HepG2 (cell line): ENCODE data around the gene VWA2. TPM values are rescaled to one million over a fixed set of nuclear protein-coding genes. Genes with fewer than 3 reads are reported as not detected.

Source experiments
- ATAC-seq: fragments of 200-7000 bp; cut with Tn5 transposase; 3 replicates; pipeline ENCODE4 v1.9.1; 2020; ENCODE audit warnings: mild to moderate bottlenecking, moderate library complexity
- BruUV-seq: library from RNA; stranded (reverse); fragments of 400-500 nt; replicated peaks from 2 replicates; lab custom pipeline; 2021; lab: Mats Ljungman, UMichigan
- CTCF ChIA-PET: fragments of 300-600 bp; formaldehyde crosslinking; extraction: SDS; loops from one replicate; lab custom pipeline; 2021; ENCODE audit warnings: low total read pairs, inconsistent platforms, low intra/inter-chr PET ratio; lab: Yijun Ruan, JAX
- POLR2A ChIA-PET: fragments of 350-600 bp; sonication (Branson Sonifier 250); formaldehyde crosslinking; loops from one replicate; lab custom pipeline; 2020; ENCODE audit warnings: antibody characterized with exemption, inconsistent platforms; lab: Yijun Ruan, JAX
- DNase-seq: peaks from one replicate; pipeline ENCODE4 v3.0.0-alpha.2; 2015; ENCODE audit warnings: low spot score
- FAIRE-seq: peaks from 3 replicates; lab custom pipeline; 2011; peaks lifted over from hg19 to GRCh38; lab: Jason Lieb, UNC
- H2AFZ ChIP-seq: one replicate; pipeline ENCODE4 v1.6.1; 2011; ENCODE audit warnings: low read length, inconsistent platforms
- H3K27ac ChIP-seq: fragments of 300-600 bp; 3 replicates; pipeline ENCODE4 v1.8.0; 2011; ENCODE audit warnings: mixed run types, mild to moderate bottlenecking, mixed read lengths, low read length, inconsistent platforms; ENCODE audit not compliant: insufficient read depth; ENCODE audit errors: extremely low read length
- H3K27me3 ChIP-seq, 2 experiments: fragments of 200-600 bp in 1 of 2; 2 replicates in 1 of 2; 3 replicates in 1 of 2; pipeline versions ENCODE4 v1.6.0 to v1.8.0; 2011; ENCODE audit warnings: low read length in 2 of 2, mild to moderate bottlenecking in 2 of 2, moderate library complexity in 2 of 2, inconsistent platforms in 1 of 2; ENCODE audit not compliant: insufficient read depth in 2 of 2, control insufficient read depth in 1 of 2
- H3K36me3 ChIP-seq, 2 experiments: fragments of 200-600 bp in 1 of 2; replicated peaks in 1 of 2; 2 replicates in 1 of 2; 3 replicates in 1 of 2; pipeline versions ENCODE4 v1.5.1 to v1.8.0; 2011; ENCODE audit warnings: low read length in 2 of 2, inconsistent platforms in 1 of 2; ENCODE audit not compliant: insufficient read depth in 2 of 2, control insufficient read depth in 1 of 2
- H3K4me1 ChIP-seq: 2 replicates; pipeline ENCODE4 v1.5.1; 2012; ENCODE audit warnings: low read length, inconsistent platforms; ENCODE audit not compliant: insufficient read depth
- H3K4me2 ChIP-seq: 2 replicates; pipeline ENCODE4 v1.6.0; 2011; ENCODE audit warnings: low read depth, low read length, inconsistent platforms
- H3K4me3 ChIP-seq, 3 experiments: fragments of 200-600 bp in 1 of 3; sonication (generic), shearing (Covaris generic) in 1 of 3; replicated peaks in 1 of 3; 2 replicates each; pipeline ENCODE4 v1.5.1; 2011 to 2016; ENCODE audit warnings: low read length in 3 of 3, inconsistent platforms in 2 of 3, low read depth in 2 of 3, mild to moderate bottlenecking in 2 of 3, control low read depth in 1 of 3, mixed read lengths in 1 of 3; ENCODE audit not compliant: insufficient read depth in 1 of 3
- H3K79me2 ChIP-seq: one replicate; pipeline ENCODE4 v1.6.1; 2011; ENCODE audit warnings: low read length, inconsistent platforms; ENCODE audit not compliant: insufficient read depth
- H3K9ac ChIP-seq: 2 replicates; pipeline ENCODE4 v1.6.0; 2011; ENCODE audit warnings: mild to moderate bottlenecking, low read depth, low read length, inconsistent platforms; ENCODE audit not compliant: insufficient read depth
- H3K9me3 ChIP-seq: 2 replicates; pipeline ENCODE4 v1.5.1; 2012; ENCODE audit warnings: mild to moderate bottlenecking, low read length
- H4K20me1 ChIP-seq: 2 replicates; pipeline ENCODE4 v1.6.0; 2011; ENCODE audit warnings: inconsistent platforms, mild to moderate bottlenecking, low read length, moderate library complexity; ENCODE audit not compliant: insufficient read depth
- ARID2 ChIP-seq: sonication (generic); formaldehyde crosslinking; IDR thresholded peaks from 2 replicates; pipeline ENCODE4 v1.8.1; 2022; ENCODE audit warnings: mild to moderate bottlenecking, missing genetic modification reagents, borderline replicate concordance
- GTF2F1 ChIP-seq: fragments of 150-350 bp; IDR thresholded peaks from 2 replicates; pipeline ENCODE4 v1.6.1; 2014; ENCODE audit warnings: low read length
- HMG20A ChIP-seq: IDR thresholded peaks from 2 replicates; pipeline ENCODE4 v1.6.1; 2016; ENCODE audit warnings: borderline replicate concordance
- MBNL3 ChIP-seq: fragments of 250-450 bp; sonication (Bioruptor Pico); conservative IDR thresholded peaks from 2 replicates; pipeline ENCODE4 v1.8.0; 2022; ENCODE audit warnings: mild to moderate bottlenecking, inconsistent platforms
- MLX ChIP-seq: IDR thresholded peaks from 2 replicates; pipeline ENCODE4 v1.6.1; 2016
- NFKBIZ ChIP-seq: IDR thresholded peaks from 2 replicates; pipeline ENCODE4 v1.6.1; 2018; ENCODE audit warnings: missing genetic modification reagents, missing compliant biosample characterization
- TFDP1 ChIP-seq: IDR thresholded peaks from 2 replicates; pipeline ENCODE4 v1.6.1; 2016; ENCODE audit warnings: missing compliant biosample characterization, missing genetic modification reagents, borderline replicate concordance
- ZBTB43 ChIP-seq: sonication (generic); formaldehyde crosslinking; conservative IDR thresholded peaks from 2 replicates; pipeline ENCODE4 v1.4.0; 2020; ENCODE audit warnings: missing genetic modification reagents
- ZFP90 ChIP-seq: sonication (generic); formaldehyde crosslinking; IDR thresholded peaks from 2 replicates; pipeline ENCODE4 v1.8.0; 2022; ENCODE audit warnings: missing genetic modification reagents, mild to moderate bottlenecking, inconsistent platforms, borderline replicate concordance
- ZNF350 ChIP-seq: sonication (generic); formaldehyde crosslinking; IDR thresholded peaks from 2 replicates; pipeline ENCODE4 v1.4.0; 2020; ENCODE audit warnings: mild to moderate bottlenecking, low read depth, missing genetic modification reagents, borderline replicate concordance
- ZNF672 ChIP-seq: sonication (generic); formaldehyde crosslinking; IDR thresholded peaks from 2 replicates; pipeline ENCODE4 v1.8.1; 2022; ENCODE audit warnings: missing genetic modification reagents
- ZNF7 ChIP-seq: IDR thresholded peaks from 2 replicates; pipeline ENCODE4 v1.6.1; 2016; ENCODE audit warnings: missing biosample characterization, missing genetic modification reagents
- WGBS: methylation state at CpG from one replicate; pipeline ENCODE4 v1.1.6; 2017; ENCODE audit warnings: low lambda C conversion rate; 5-methylcytosine and 5-hydroxymethylcytosine counted together
- in situ Hi-C: cut with HindIII; loops from 2 replicates; pipeline ENCODE4 v1.10.0; 2017; ENCODE audit warnings: low pct_unique_long_range_greater_than_20kb; ENCODE audit not compliant: extremely low pct_ligation_motif_present
- intact Hi-C: fragments of 100-400 bp; cut with micrococcal nuclease; formaldehyde crosslinking; loops from one replicate; pipeline ENCODE4 v1.10.0; 2022; ENCODE audit not compliant: unreplicated experiment
- polyA plus RNA-seq, 8 experiments: library from polyadenylated mRNA; depleted of rRNA in 3 of 8; stranded (reverse) in 7 of 8; unstranded in 1 of 8; fragments of >200 nt; fragmentation: Illumina TruSeq in 4 of 8; extraction: Trizol in 4 of 8; gene quantifications; 2 replicates each; pipeline versions ENCODE4 v1.2.1 to v1.2.3, GENCODE V29; 2011 to 2016; ENCODE audit warnings: low read depth in 4 of 8, missing spikeins in 1 of 8, mixed read lengths in 1 of 8; ENCODE audit not compliant: insufficient read depth in 1 of 8
- total RNA-seq, 5 experiments: library from RNA; depleted of rRNA; stranded (reverse); fragments of >200 nt; fragmentation: Illumina TruSeq; extraction: Trizol; gene quantifications; 2 replicates each; pipeline ENCODE4 v1.2.3, GENCODE V29; 2016; ENCODE audit warnings: low read depth in 1 of 5
- TF ChIP-seq, protein P1 (sequence below): sonication (generic); formaldehyde crosslinking; IDR thresholded peaks from 2 replicates; pipeline ENCODE4 v1.4.0; 2020; ENCODE audit warnings: missing genetic modification reagents
- TF ChIP-seq, protein P2 (sequence below): sonication (generic); formaldehyde crosslinking; IDR thresholded peaks from 2 replicates; pipeline ENCODE4 v1.4.0; 2020; ENCODE audit warnings: low read depth, missing genetic modification reagents

The VWA2 gene
- total and polyA plus RNA-seq, 2 of the 13 experiments (the other 11 are each of a cell fraction or from before 2014, with no cell fraction given): not detected

DNA sequence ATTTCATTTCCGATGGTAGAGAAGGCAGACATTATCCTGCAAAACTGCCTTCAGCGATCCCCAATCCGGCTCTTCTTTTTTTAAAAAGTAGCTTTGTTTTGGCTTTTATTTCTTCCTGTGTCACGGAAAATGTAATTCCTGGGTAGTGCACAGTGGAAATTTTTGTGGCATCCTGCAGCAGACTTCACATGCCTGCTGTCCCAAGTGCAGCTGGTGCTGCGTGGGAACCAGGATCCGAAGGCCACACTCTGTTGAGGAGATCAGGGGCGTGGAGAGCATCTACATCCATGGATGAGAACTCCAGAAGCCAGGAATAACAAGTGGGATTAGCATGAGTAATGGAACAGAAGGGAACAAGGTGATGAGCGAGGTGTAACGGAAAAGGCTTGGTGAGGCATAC is 4.6 kb downstream of the VWA2 start (continued):
- TF ChIP-seq, protein P1, sequence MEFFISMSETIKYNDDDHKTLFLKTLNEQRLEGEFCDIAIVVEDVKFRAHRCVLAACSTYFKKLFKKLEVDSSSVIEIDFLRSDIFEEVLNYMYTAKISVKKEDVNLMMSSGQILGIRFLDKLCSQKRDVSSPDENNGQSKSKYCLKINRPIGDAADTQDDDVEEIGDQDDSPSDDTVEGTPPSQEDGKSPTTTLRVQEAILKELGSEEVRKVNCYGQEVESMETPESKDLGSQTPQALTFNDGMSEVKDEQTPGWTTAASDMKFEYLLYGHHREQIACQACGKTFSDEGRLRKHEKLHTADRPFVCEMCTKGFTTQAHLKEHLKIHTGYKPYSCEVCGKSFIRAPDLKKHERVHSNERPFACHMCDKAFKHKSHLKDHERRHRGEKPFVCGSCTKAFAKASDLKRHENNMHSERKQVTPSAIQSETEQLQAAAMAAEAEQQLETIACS (CRISPR knock-in tag): no peak
- TF ChIP-seq GTF2F1 (no peak), ZNF672 (CRISPR knock-in tag) (no peak)

DNA sequence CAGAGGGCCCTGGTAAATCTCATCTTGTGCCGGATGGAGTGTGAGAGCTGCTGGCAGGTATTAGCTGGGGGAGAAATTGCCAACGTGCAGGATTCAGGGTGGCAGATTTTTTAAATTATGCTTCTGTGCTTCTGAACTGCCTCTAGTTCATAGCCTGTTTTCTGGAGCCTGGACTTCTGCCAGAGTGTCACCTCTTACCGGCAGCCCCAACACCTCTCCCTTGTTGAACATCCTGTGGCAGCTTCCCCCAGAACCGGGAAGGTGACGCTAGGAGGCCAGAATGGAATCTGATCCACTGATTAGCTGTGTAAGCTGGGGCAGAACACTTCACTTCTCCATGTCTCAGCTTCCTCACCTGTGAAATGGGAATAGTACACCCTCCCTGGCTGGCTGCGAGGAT is 5.1 kb downstream of the VWA2 start:
- H4K20me1 ChIP-seq: no peaks in the 10 kb centered on the region
- no peak overlapping the region for H3K4me2 ChIP-seq
- DNase-seq (no peak), ATAC-seq (no peak), FAIRE-seq (no peak)
- H3K79me2 ChIP-seq: no peaks in the 10 kb centered on the region
- H3K36me3 ChIP-seq: no peaks in the 10 kb centered on the region
- POLR2A ChIA-PET: no interaction called here
- TF ChIP-seq MBNL3 (CRISPR knock-in tag): no peak
- TF ChIP-seq ZNF7 (CRISPR knock-in tag): no peak
- no peak for TF ChIP-seq ARID2 (CRISPR knock-in tag)
- TF ChIP-seq, protein P2, sequence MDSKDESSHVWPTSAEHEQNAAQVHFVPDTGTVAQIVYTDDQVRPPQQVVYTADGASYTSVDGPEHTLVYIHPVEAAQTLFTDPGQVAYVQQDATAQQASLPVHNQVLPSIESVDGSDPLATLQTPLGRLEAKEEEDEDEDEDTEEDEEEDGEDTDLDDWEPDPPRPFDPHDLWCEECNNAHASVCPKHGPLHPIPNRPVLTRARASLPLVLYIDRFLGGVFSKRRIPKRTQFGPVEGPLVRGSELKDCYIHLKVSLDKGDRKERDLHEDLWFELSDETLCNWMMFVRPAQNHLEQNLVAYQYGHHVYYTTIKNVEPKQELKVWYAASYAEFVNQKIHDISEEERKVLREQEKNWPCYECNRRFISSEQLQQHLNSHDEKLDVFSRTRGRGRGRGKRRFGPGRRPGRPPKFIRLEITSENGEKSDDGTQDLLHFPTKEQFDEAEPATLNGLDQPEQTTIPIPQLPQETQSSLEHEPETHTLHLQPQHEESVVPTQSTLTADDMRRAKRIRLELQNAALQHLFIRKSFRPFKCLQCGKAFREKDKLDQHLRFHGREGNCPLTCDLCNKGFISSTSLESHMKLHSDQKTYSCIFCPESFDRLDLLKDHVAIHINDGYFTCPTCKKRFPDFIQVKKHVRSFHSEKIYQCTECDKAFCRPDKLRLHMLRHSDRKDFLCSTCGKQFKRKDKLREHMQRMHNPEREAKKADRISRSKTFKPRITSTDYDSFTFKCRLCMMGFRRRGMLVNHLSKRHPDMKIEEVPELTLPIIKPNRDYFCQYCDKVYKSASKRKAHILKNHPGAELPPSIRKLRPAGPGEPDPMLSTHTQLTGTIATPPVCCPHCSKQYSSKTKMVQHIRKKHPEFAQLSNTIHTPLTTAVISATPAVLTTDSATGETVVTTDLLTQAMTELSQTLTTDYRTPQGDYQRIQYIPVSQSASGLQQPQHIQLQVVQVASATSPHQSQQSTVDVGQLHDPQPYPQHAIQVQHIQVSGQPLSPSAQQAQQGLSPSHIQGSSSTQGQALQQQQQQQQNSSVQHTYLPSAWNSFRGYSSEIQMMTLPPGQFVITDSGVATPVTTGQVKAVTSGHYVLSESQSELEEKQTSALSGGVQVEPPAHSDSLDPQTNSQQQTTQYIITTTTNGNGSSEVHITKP (CRISPR knock-in tag): no peak
- no peak for TF ChIP-seq TFDP1 (CRISPR knock-in tag)
- TF ChIP-seq NFKBIZ (CRISPR knock-in tag): no peak
- TF ChIP-seq MLX: no peak
- no peak for TF ChIP-seq ZBTB43 (CRISPR knock-in tag)
- no peak for TF ChIP-seq HMG20A (CRISPR knock-in tag)
- no peak for TF ChIP-seq ZNF350 (CRISPR knock-in tag)
- no peak for TF ChIP-seq ZFP90 (CRISPR knock-in tag)
- in situ Hi-C loops: no loop called here
- no peaks in the 10 kb centered on the region for H3K9me3 ChIP-seq
- H2AFZ ChIP-seq: no peak overlapping the region
- no peak overlapping the region for H3K27ac ChIP-seq
- WGBS: 6% methylated on average over 5 of the region's 6 CpGs
- CTCF ChIA-PET: no interaction called here
- intact Hi-C loops: no loop called here
- H3K9ac ChIP-seq: no peak overlapping the region
- 0 out of 2 replicates have a peak, but pooled peaks cover under 1% of the 10 kb centered on the region for H3K4me1 ChIP-seq
- peaks cover 10 to 59% of the 10 kb centered on the region in 2 experiments; a peak in 4 of 5 replicates for H3K27me3 ChIP-seq
- H3K4me3 ChIP-seq: no peak overlapping the region
- BruUV-seq: no TSS peak
